Activated T-helper 17 cell treated with anti-CD3 and anti-CD28 coated beads, Interleukin-2, amount 50 U/mL, for 72 hours (primary cell): ENCODE data around the gene S1PR4. TPM values are rescaled to one million over a fixed set of nuclear protein-coding genes. Genes with fewer than 3 reads are reported as not detected.

ENCODE experiments used
- ATAC-seq: fragments of 150-1000 bp; cut with Tn5 transposase; replicated peaks from 2 replicates; pipeline ENCODE4 v1.10.0; 2021; ENCODE audit warnings: mild to moderate bottlenecking, moderate library complexity
- H3K27ac Mint-ChIP-seq: one replicate; pipeline ENCODE4 v1.8.0; 2022; ENCODE audit warnings: mixed read lengths
- H3K27me3 Mint-ChIP-seq: one replicate; pipeline ENCODE4 v1.8.0; 2022; ENCODE audit warnings: mixed read lengths
- H3K36me3 Mint-ChIP-seq: one replicate; pipeline ENCODE4 v1.8.0; 2022; ENCODE audit warnings: low read depth, mild to moderate bottlenecking, mixed read lengths
- H3K4me1 Mint-ChIP-seq: one replicate; pipeline ENCODE4 v1.8.0; 2022; ENCODE audit warnings: mixed read lengths
- H3K4me3 Mint-ChIP-seq: one replicate; pipeline ENCODE4 v1.8.0; 2022; ENCODE audit warnings: mild to moderate bottlenecking, mixed read lengths
- H3K9me3 Mint-ChIP-seq: one replicate; pipeline ENCODE4 v1.8.0; 2022; ENCODE audit warnings: mixed read lengths
- total RNA-seq, 2 donors: library from RNA; stranded (reverse); gene quantifications; one replicate each; pipeline ENCODE4 v1.2.3, GENCODE V29; 2022

S1PR4 gene
- total RNA-seq, 2 donors from 2014 or later, result 60.6 to 96.8 TPM

DNA sequence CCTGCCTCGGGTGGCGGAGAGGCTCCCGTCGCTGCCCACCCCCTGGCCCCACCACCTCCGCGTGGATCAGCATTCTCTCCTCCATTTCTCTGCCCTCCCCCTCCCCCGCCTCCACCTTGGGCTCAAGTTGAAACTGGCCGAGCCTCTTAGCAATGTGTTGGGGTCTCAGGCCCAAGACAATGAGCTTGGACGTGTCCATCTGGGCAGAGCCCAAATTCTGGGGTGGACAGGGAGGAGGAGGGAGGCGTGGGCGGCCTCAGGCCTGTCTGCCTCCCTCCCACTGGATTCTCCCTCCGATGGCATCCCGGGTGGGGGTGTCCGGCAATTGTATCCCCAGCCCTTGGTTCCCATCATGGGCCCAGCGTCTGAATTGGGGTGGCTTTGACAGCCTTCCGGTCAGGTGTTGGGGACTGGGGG, 47.1 kb downstream of the S1PR4 start:
- no peaks in the 10 kb centered on the region for H3K36me3 Mint-ChIP-seq
- no peak overlapping the region for H3K27ac Mint-ChIP-seq
- H3K27me3 Mint-ChIP-seq, result peaks cover 17% of the 10 kb centered on the region
- ATAC-seq, result no peak
- peaks cover 5% of the 10 kb centered on the region for H3K4me1 Mint-ChIP-seq
- no peak overlapping the region for H3K4me3 Mint-ChIP-seq
- H3K9me3 Mint-ChIP-seq, result no peaks in the 10 kb centered on the region

- ATAC-seq, result no peak
- no peaks in the 10 kb centered on the region for H3K36me3 Mint-ChIP-seq
- H3K4me3 Mint-ChIP-seq, result no peak overlapping the region
- peaks cover 5% of the 10 kb centered on the region for H3K4me1 Mint-ChIP-seq
- peaks cover 17% of the 10 kb centered on the region for H3K27me3 Mint-ChIP-seq
- no peak overlapping the region for H3K27ac Mint-ChIP-seq
- no peaks in the 10 kb centered on the region for H3K9me3 Mint-ChIP-seq
Measured at GRCh38 chr19:3227054-3227626, 48.6 kb downstream of the S1PR4 start.

DNA sequence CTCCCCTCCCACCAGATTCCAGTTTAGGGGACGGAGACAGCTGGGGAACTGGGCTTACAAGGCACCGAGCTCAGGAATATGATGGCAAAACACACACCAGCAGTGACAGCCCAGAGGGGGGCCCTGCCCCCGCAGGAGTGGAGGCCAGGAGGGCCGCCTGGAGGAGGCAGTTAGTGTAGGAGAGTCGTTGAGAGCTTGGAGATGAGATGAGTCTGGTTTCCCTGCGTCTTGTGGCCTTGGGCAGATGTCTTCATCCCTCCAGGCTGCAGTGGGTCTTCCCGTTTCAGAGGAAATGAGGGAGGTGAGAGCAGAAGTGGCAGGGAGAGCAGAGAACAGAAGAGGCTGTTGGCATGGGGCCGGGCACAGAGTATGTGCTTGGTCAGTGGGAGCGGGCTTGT, 50.8 kb downstream of the S1PR4 start:
- ATAC-seq, result no peak
- no peak overlapping the region for H3K27ac Mint-ChIP-seq
- peaks cover 5% of the 10 kb centered on the region for H3K4me1 Mint-ChIP-seq
- no peaks in the 10 kb centered on the region for H3K9me3 Mint-ChIP-seq
- H3K36me3 Mint-ChIP-seq, result no peaks in the 10 kb centered on the region
- peaks cover 23% of the 10 kb centered on the region for H3K27me3 Mint-ChIP-seq
- no peak overlapping the region for H3K4me3 Mint-ChIP-seq

Other genes starting within 250 kb of the S1PR4 start
- gene ZNF77, start 233.8 kb upstream of the S1PR4 start, total RNA-seq, result 1 to 10 TPM; 4.7 to 4.9 TPM
- 1 to 10 TPM; 4.1 to 4.2 TPM for gene TLE6, start 201.2 kb upstream of the S1PR4 start, total RNA-seq
- gene TLE2, start 149.5 kb upstream of the S1PR4 start, total RNA-seq, result 1 to 10 TPM; 2.5 to 3.5 TPM
- gene TLE5, start 116.3 kb upstream of the S1PR4 start, total RNA-seq, result 100 to 1,000 TPM; 348 to 436 TPM
- gene GNA11, start 84.4 kb upstream of the S1PR4 start, total RNA-seq, result 1 to 10 TPM; 1.9 to 2.6 TPM
- gene GNA15, start 42.7 kb upstream of the S1PR4 start, total RNA-seq, result 100 to 1,000 TPM; 202 to 297 TPM
- gene NCLN, start 7.2 kb downstream of the S1PR4 start, total RNA-seq, result 10 to 100 TPM; 46.4 to 81.6 TPM
- under 1 TPM; 0.24 to 0.26 TPM for gene CELF5, start 45.9 kb downstream of the S1PR4 start, total RNA-seq
- gene NFIC, start 187.8 kb downstream of the S1PR4 start, total RNA-seq, result 10 to 100 TPM; 16.7 to 18.1 TPM